B cell (primary cell): ENCODE results near the gene SERPINI1.

Source experiments
- CTCF ChIP-seq: fragments of 200-600 bp; IDR thresholded peaks from one replicate; pipeline ENCODE4 v1.8.0; 2022; ENCODE audit warnings: antibody characterized with exemption, mild to moderate bottlenecking
- EZH2 ChIP-seq: IDR thresholded peaks from 2 replicates; pipeline ENCODE4 v1.6.1; 2012; ENCODE audit warnings: borderline replicate concordance, low read depth, mild to moderate bottlenecking, moderate library complexity, low read length; ENCODE audit not compliant: insufficient read depth, poor library complexity, severe bottlenecking

GRCh38 chr3:167711439-167711838 lies 24.1 kb upstream of the SERPINI1 start:
- TF ChIP-seq CTCF: no peak
- no peak for TF ChIP-seq EZH2
